ENCODE results near the gene ATG3. TPM values are rescaled to one million over a fixed set of nuclear protein-coding genes. Genes with fewer than 3 reads are reported as not detected.

Gene ATG3
- total RNA-seq, 1 experiment from 2014 or later: 97.2 TPM

GRCh38 chr3:112508860-112509259, 52.9 kb downstream of the ATG3 start:
- POLR2A ChIA-PET: no interaction called here
- H3K27me3 Mint-ChIP-seq (ENCODE audit: insufficient read depth, unreplicated experiment): no peaks in the 10 kb centered on the region
- H3K27ac Mint-ChIP-seq (ENCODE audit: low read depth, unreplicated experiment): no peak overlapping the region
- H3K9me3 Mint-ChIP-seq (ENCODE audit: unreplicated experiment): no peaks in the 10 kb centered on the region
- intact Hi-C loops (cut with micrococcal nuclease): no loop called here
- BruUV-seq (replicated peaks): no TSS peak
- H3K4me1 Mint-ChIP-seq (ENCODE audit: insufficient read depth, unreplicated experiment): no peaks in the 10 kb centered on the region
- TF ChIP-seq CTCF (IDR thresholded peaks at IDR 0.05; ENCODE audit: unreplicated experiment): no peak
- no peaks in the 10 kb centered on the region for H3K36me3 Mint-ChIP-seq (ENCODE audit: insufficient read depth, unreplicated experiment)
- CTCF ChIA-PET: interaction anchor here (0.7 kb wide), 1 partner anchor 372 kb away, joined by 3 read pairs; no protein-coding TSS in a partner anchor
- no peak overlapping the region for H3K4me3 Mint-ChIP-seq (ENCODE audit: unreplicated experiment)
- DNase-seq (ENCODE audit: unreplicated experiment): no peak

GRCh38 chr3:112508261-112508660, 53.5 kb downstream of the ATG3 start:
- H3K36me3 Mint-ChIP-seq (ENCODE audit: insufficient read depth, unreplicated experiment): no peaks in the 10 kb centered on the region
- H3K27me3 Mint-ChIP-seq (ENCODE audit: insufficient read depth, unreplicated experiment): no peaks in the 10 kb centered on the region
- H3K27ac Mint-ChIP-seq (ENCODE audit: low read depth, unreplicated experiment): no peak overlapping the region
- no peak for TF ChIP-seq CTCF (IDR thresholded peaks at IDR 0.05; ENCODE audit: unreplicated experiment)
- H3K4me1 Mint-ChIP-seq (ENCODE audit: insufficient read depth, unreplicated experiment): no peaks in the 10 kb centered on the region
- no peaks in the 10 kb centered on the region for H3K9me3 Mint-ChIP-seq (ENCODE audit: unreplicated experiment)
- intact Hi-C loops (cut with micrococcal nuclease): no loop called here
- CTCF ChIA-PET: no interaction called here
- BruUV-seq (replicated peaks): no TSS peak
- POLR2A ChIA-PET: no interaction called here
- no peak overlapping the region for H3K4me3 Mint-ChIP-seq (ENCODE audit: unreplicated experiment)
- no peak for DNase-seq (ENCODE audit: unreplicated experiment)

- Mint-ChIP-seq H3K9me3 (ENCODE audit: unreplicated experiment) (no peaks in the 10 kb centered on the region), H3K27ac (ENCODE audit: low read depth, unreplicated experiment) (no peak overlapping the region), H3K4me1 (ENCODE audit: insufficient read depth, unreplicated experiment) (no peaks in the 10 kb centered on the region), H3K4me3 (ENCODE audit: unreplicated experiment) (no peak overlapping the region), H3K36me3 (ENCODE audit: insufficient read depth, unreplicated experiment) (no peaks in the 10 kb centered on the region), H3K27me3 (ENCODE audit: insufficient read depth, unreplicated experiment) (no peaks in the 10 kb centered on the region)
- no TSS peak for BruUV-seq (replicated peaks)
- no peak for DNase-seq (ENCODE audit: unreplicated experiment)
- intact Hi-C loops (cut with micrococcal nuclease): no loop called here
- ChIA-PET CTCF (interaction anchor here (1.0 to 2.0 kb wide), 2 partner anchors 213 to 394 kb away, joined by 6 read pairs; no protein-coding TSS in a partner anchor), POLR2A (interaction anchor here (0.6 kb wide), 1 partner anchor 11 kb away, joined by 3 read pairs; no protein-coding TSS in a partner anchor)
- no peak for TF ChIP-seq CTCF (IDR thresholded peaks at IDR 0.05; ENCODE audit: unreplicated experiment)
Observed at GRCh38 chr3:112505907-112506306, 55.9 kb downstream of the ATG3 start.

GRCh38 chr3:112504123-112504522, 57.6 kb downstream of the ATG3 start:
- Mint-ChIP-seq H3K9me3 (ENCODE audit: unreplicated experiment) (no peaks in the 10 kb centered on the region), H3K27ac (ENCODE audit: low read depth, unreplicated experiment) (no peak overlapping the region), H3K27me3 (ENCODE audit: insufficient read depth, unreplicated experiment) (no peaks in the 10 kb centered on the region), H3K36me3 (ENCODE audit: insufficient read depth, unreplicated experiment) (no peaks in the 10 kb centered on the region), H3K4me1 (ENCODE audit: insufficient read depth, unreplicated experiment) (no peaks in the 10 kb centered on the region), H3K4me3 (ENCODE audit: unreplicated experiment) (no peak overlapping the region)
- TF ChIP-seq CTCF (IDR thresholded peaks at IDR 0.05; ENCODE audit: unreplicated experiment): no peak
- ChIA-PET POLR2A (interaction anchor here (0.7 kb wide), 1 partner anchor 64 kb away, joined by 4 read pairs; no protein-coding TSS in a partner anchor), CTCF (interaction anchor here (0.8 to 2.2 kb wide), 2 partner anchors 20 to 211 kb away, joined by 3 to 9 read pairs; partner anchors contain the start of gene SLC9C1)
- DNase-seq (ENCODE audit: unreplicated experiment): no peak
- no TSS peak for BruUV-seq (replicated peaks)
- intact Hi-C loops (cut with micrococcal nuclease): no loop called here

Data from MCF 10A (cell line).